ENCODE results near the gene FAN1.

Gene FAN1

GRCh38 chr15:30896211-30896606 is 7.5 kb upstream of the FAN1 start:
- Histone ChIP-seq H3K23ac (ENCODE audit: low read length in 2 of 2) (no peak overlapping the region), H3K79me1 (replicated peaks; ENCODE audit: low read length, poor library complexity, severe bottlenecking) (no peaks in the 10 kb centered on the region), H2BK120ac (ENCODE audit: low read depth, low read length) (no peak overlapping the region), H3K4me3 (ENCODE audit: insufficient read depth in 1 of 2, low read depth in 1 of 2, low read length in 2 of 2) (no peak overlapping the region), H3K14ac (ENCODE audit: low read length in 2 of 2) (no peak overlapping the region), H3K4me2 (ENCODE audit: low read length, poor library complexity, severe bottlenecking) (no peak overlapping the region), H3K4ac (ENCODE audit: low read depth in 1 of 2, low read length in 2 of 2) (no peak overlapping the region), H4K8ac (ENCODE audit: low read length) (no peak overlapping the region), H2AK5ac (ENCODE audit: low read length, severe bottlenecking) (no peak overlapping the region), H3K4me1 (ENCODE audit: control insufficient read depth, insufficient read depth, low read depth, low read length) (peaks cover 2% of the 10 kb centered on the region), H3K27ac (ENCODE audit: low read length, poor library complexity, severe bottlenecking) (no peak overlapping the region), H3K9ac (ENCODE audit: low read length) (no peak overlapping the region), H2BK5ac (ENCODE audit: low read depth, low read length, poor library complexity, severe bottlenecking) (no peak overlapping the region), H3K36me3 (ENCODE audit: control insufficient read depth in 1 of 2, insufficient read depth in 2 of 2, low read depth in 1 of 2, low read length in 2 of 2) (no peaks in the 10 kb centered on the region), H2AFZ (ENCODE audit: low read depth, low read length) (no peak overlapping the region), H2BK12ac (ENCODE audit: low read length in 2 of 2) (no peak overlapping the region), H4K91ac (ENCODE audit: low read length) (no peak overlapping the region), H3K18ac (ENCODE audit: low read depth in 1 of 2, low read length in 2 of 2) (no peak overlapping the region), H2BK15ac (ENCODE audit: low read depth, poor library complexity, severe bottlenecking) (no peak overlapping the region), H3K9me3 (ENCODE audit: control insufficient read depth, low read length) (no peaks in the 10 kb centered on the region), H3K27me3 (ENCODE audit: control insufficient read depth in 1 of 2, insufficient read depth in 1 of 2, low read length in 2 of 2) (no peaks in the 10 kb centered on the region)
- 89% methylated on average over 12 of the region's 12 CpGs for WGBS
- DNase-seq = no peak

GRCh38 chr15:30901889-30902288 is 1.8 kb upstream of the FAN1 start:
- Histone ChIP-seq H4K8ac (ENCODE audit: low read length) (no peak overlapping the region), H2BK120ac (ENCODE audit: low read depth, low read length) (no peak overlapping the region), H4K91ac (ENCODE audit: low read length) (no peak overlapping the region), H3K9me3 (ENCODE audit: control insufficient read depth, low read length) (no peaks in the 10 kb centered on the region), H3K9ac (ENCODE audit: low read length) (no peak overlapping the region), H3K4ac (ENCODE audit: low read depth in 1 of 2, low read length in 2 of 2) (no peak overlapping the region), H2BK5ac (ENCODE audit: low read depth, low read length, poor library complexity, severe bottlenecking) (no peak overlapping the region), H3K27me3 (ENCODE audit: control insufficient read depth in 1 of 2, insufficient read depth in 1 of 2, low read length in 2 of 2) (no peaks in the 10 kb centered on the region), H3K79me1 (replicated peaks; ENCODE audit: low read length, poor library complexity, severe bottlenecking) (peaks cover 6% of the 10 kb centered on the region), H3K4me3 (ENCODE audit: insufficient read depth in 1 of 2, low read depth in 1 of 2, low read length in 2 of 2) (no peak overlapping the region), H3K18ac (ENCODE audit: low read depth in 1 of 2, low read length in 2 of 2) (no peak overlapping the region), H3K14ac (ENCODE audit: low read length in 2 of 2) (no peak overlapping the region), H3K4me2 (ENCODE audit: low read length, poor library complexity, severe bottlenecking) (no peak overlapping the region), H2AK5ac (ENCODE audit: low read length, severe bottlenecking) (no peak overlapping the region), H3K23ac (ENCODE audit: low read length in 2 of 2) (no peak overlapping the region), H3K27ac (ENCODE audit: low read length, poor library complexity, severe bottlenecking) (no peak overlapping the region), H3K4me1 (ENCODE audit: control insufficient read depth, insufficient read depth, low read depth, low read length) (peaks cover 3% of the 10 kb centered on the region), H2BK12ac (ENCODE audit: low read length in 2 of 2) (no peak overlapping the region), H3K36me3 (ENCODE audit: control insufficient read depth in 1 of 2, insufficient read depth in 2 of 2, low read depth in 1 of 2, low read length in 2 of 2) (peaks cover 0 to 7% of the 10 kb centered on the region in 2 experiments), H2AFZ (ENCODE audit: low read depth, low read length) (no peak overlapping the region), H2BK15ac (ENCODE audit: low read depth, poor library complexity, severe bottlenecking) (no peak overlapping the region)
- 95% methylated on average over 1 of the region's 1 CpG for WGBS
- DNase-seq = no peak

- no peak overlapping the region for H2AFZ ChIP-seq (ENCODE audit: low read depth, low read length)
- H3K79me1 ChIP-seq (replicated peaks; ENCODE audit: low read length, poor library complexity, severe bottlenecking) = peaks cover 18% of the 10 kb centered on the region
- peak overlapping the region; percentile 14 for H3K4me2 ChIP-seq (ENCODE audit: low read length, poor library complexity, severe bottlenecking)
- no peak overlapping the region for H4K91ac ChIP-seq (ENCODE audit: low read length)
- peak overlapping the region in 1 of 2 experiments; percentile 99 for H3K4me3 ChIP-seq (ENCODE audit: insufficient read depth in 1 of 2, low read depth in 1 of 2, low read length in 2 of 2)
- WGBS = 95% methylated on average over 4 of the region's 5 CpGs
- H2BK15ac ChIP-seq (ENCODE audit: low read depth, poor library complexity, severe bottlenecking) = no peak overlapping the region
- DNase-seq = no peak
- H3K9ac ChIP-seq (ENCODE audit: low read length) = peak overlapping the region; percentile 95
- no peak overlapping the region for H3K23ac ChIP-seq (ENCODE audit: low read length in 2 of 2)
- peaks cover 3% of the 10 kb centered on the region for H3K4me1 ChIP-seq (ENCODE audit: control insufficient read depth, insufficient read depth, low read depth, low read length)
- no peak overlapping the region for H2BK120ac ChIP-seq (ENCODE audit: low read depth, low read length)
- no peaks in the 10 kb centered on the region for H3K9me3 ChIP-seq (ENCODE audit: control insufficient read depth, low read length)
- no peak overlapping the region for H3K4ac ChIP-seq (ENCODE audit: low read depth in 1 of 2, low read length in 2 of 2)
- peaks cover 9 to 26% of the 10 kb centered on the region in 2 experiments for H3K36me3 ChIP-seq (ENCODE audit: control insufficient read depth in 1 of 2, insufficient read depth in 2 of 2, low read depth in 1 of 2, low read length in 2 of 2)
- H4K8ac ChIP-seq (ENCODE audit: low read length) = no peak overlapping the region
- H2AK5ac ChIP-seq (ENCODE audit: low read length, severe bottlenecking) = no peak overlapping the region
- H3K27ac ChIP-seq (ENCODE audit: low read length, poor library complexity, severe bottlenecking) = no peak overlapping the region
- no peaks in the 10 kb centered on the region for H3K27me3 ChIP-seq (ENCODE audit: control insufficient read depth in 1 of 2, insufficient read depth in 1 of 2, low read length in 2 of 2)
- no peak overlapping the region for H3K18ac ChIP-seq (ENCODE audit: low read depth in 1 of 2, low read length in 2 of 2)
- H2BK12ac ChIP-seq (ENCODE audit: low read length in 2 of 2) = no peak overlapping the region
- H3K14ac ChIP-seq (ENCODE audit: low read length in 2 of 2) = no peak overlapping the region
- H2BK5ac ChIP-seq (ENCODE audit: low read depth, low read length, poor library complexity, severe bottlenecking) = peak overlapping the region; percentile 51
Measured at GRCh38 chr15:30904812-30905211, 1.1 kb downstream of the FAN1 start.

- H3K4ac ChIP-seq (ENCODE audit: low read depth in 1 of 2, low read length in 2 of 2) = no peak overlapping the region
Measured at GRCh38 chr15:30905821-30906220, 2.1 kb downstream of the FAN1 start.

More at GRCh38 chr15:30905821-30906220, 2.1 kb downstream of the FAN1 start:
- Histone ChIP-seq H2BK5ac (ENCODE audit: low read depth, low read length, poor library complexity, severe bottlenecking) (no peak overlapping the region), H2BK120ac (ENCODE audit: low read depth, low read length) (no peak overlapping the region), H3K14ac (ENCODE audit: low read length in 2 of 2) (no peak overlapping the region), H3K36me3 (ENCODE audit: control insufficient read depth in 1 of 2, insufficient read depth in 2 of 2, low read depth in 1 of 2, low read length in 2 of 2) (peaks cover 12 to 36% of the 10 kb centered on the region in 2 experiments), H4K8ac (ENCODE audit: low read length) (no peak overlapping the region), H3K23ac (ENCODE audit: low read length in 2 of 2) (no peak overlapping the region), H3K4me3 (ENCODE audit: insufficient read depth in 1 of 2, low read depth in 1 of 2, low read length in 2 of 2) (no peak overlapping the region), H2BK12ac (ENCODE audit: low read length in 2 of 2) (no peak overlapping the region), H3K27me3 (ENCODE audit: control insufficient read depth in 1 of 2, insufficient read depth in 1 of 2, low read length in 2 of 2) (no peaks in the 10 kb centered on the region), H3K79me1 (replicated peaks; ENCODE audit: low read length, poor library complexity, severe bottlenecking) (peaks cover 22% of the 10 kb centered on the region), H3K9me3 (ENCODE audit: control insufficient read depth, low read length) (no peaks in the 10 kb centered on the region), H3K27ac (ENCODE audit: low read length, poor library complexity, severe bottlenecking) (peak overlapping the region; percentile 77), H3K4me1 (ENCODE audit: control insufficient read depth, insufficient read depth, low read depth, low read length) (peaks cover 3% of the 10 kb centered on the region), H3K4me2 (ENCODE audit: low read length, poor library complexity, severe bottlenecking) (no peak overlapping the region), H4K91ac (ENCODE audit: low read length) (no peak overlapping the region), H2BK15ac (ENCODE audit: low read depth, poor library complexity, severe bottlenecking) (no peak overlapping the region), H2AK5ac (ENCODE audit: low read length, severe bottlenecking) (no peak overlapping the region), H3K18ac (ENCODE audit: low read depth in 1 of 2, low read length in 2 of 2) (no peak overlapping the region), H3K9ac (ENCODE audit: low read length) (no peak overlapping the region), H2AFZ (ENCODE audit: low read depth, low read length) (no peak overlapping the region)
- 93% methylated on average over 4 of the region's 5 CpGs for whole genome bisulfite sequencing
- no peak for DNase-seq

All from mesenchymal stem cell (in vitro differentiated cells and primary cell).